Stomach (tissue), 9 donors: ENCODE measurements around the gene RPL13A. TPM values are rescaled to one million over a fixed set of nuclear protein-coding genes. Genes with fewer than 3 reads are reported as not detected.

Source experiments
- DNase-seq, 2 donors: peaks; one replicate each; pipeline versions ENCODE4 v3.0.0 to v3.0.0-alpha.2; 2013 to 2019
- H3K27ac ChIP-seq, 5 donors: fragments of 200-600 bp in 4 of 5; sonication (generic) in 4 of 5; one replicate each; pipeline ENCODE4 v1.5.1; 2013 to 2019; ENCODE audit warnings: mild to moderate bottlenecking in 1 of 5, moderate library complexity in 1 of 5
- H3K27me3 ChIP-seq, 3 donors: fragments of 200-600 bp; sonication (generic); one replicate each; pipeline ENCODE4 v1.5.1; 2017 to 2019; ENCODE audit warnings: mixed run types in 1 of 3
- H3K36me3 ChIP-seq, 4 donors: fragments of 200-600 bp; sonication (generic); 1 replicate in 3 of 4; 2 replicates in 1 of 4; pipeline ENCODE4 v1.5.1; 2016 to 2019
- H3K4me1 ChIP-seq, 4 donors: fragments of 200-600 bp; sonication (generic); one replicate each; pipeline ENCODE4 v1.5.1; 2016 to 2019
- H3K4me3 ChIP-seq, 4 donors: fragments of 200-600 bp; sonication (generic) in 3 of 4; one replicate each; pipeline ENCODE4 v1.5.1; 2016 to 2019; ENCODE audit warnings: mild to moderate bottlenecking in 1 of 4
- H3K9me3 ChIP-seq, 4 donors: fragments of 200-600 bp; sonication (generic); one replicate each; pipeline ENCODE4 v1.5.1; 2016 to 2019
- CTCF ChIP-seq, 7 experiments: fragments of 450-650 bp in 4 of 7; fragments of 200-600 bp in 3 of 7; sonication (generic) in 3 of 7; IDR thresholded peaks; one replicate each; pipeline ENCODE4 v1.5.1; 2016 to 2019; ENCODE audit warnings: antibody characterized with exemption in 7 of 7, control low read depth in 2 of 7, mild to moderate bottlenecking in 1 of 7
- EP300 ChIP-seq: sonication (generic); formaldehyde crosslinking; IDR thresholded peaks from one replicate; pipeline ENCODE4 v1.6.1; 2017; ENCODE audit warnings: antibody characterized with exemption
- POLR2A ChIP-seq, 4 donors: fragments of 450-650 bp; IDR thresholded peaks; one replicate each; pipeline ENCODE4 v1.6.1; 2016; ENCODE audit warnings: antibody characterized with exemption in 4 of 4, control low read depth in 2 of 4, mild to moderate bottlenecking in 1 of 4, moderate library complexity in 1 of 4
- POLR2AphosphoS5 ChIP-seq, 3 donors: sonication (generic); formaldehyde crosslinking; IDR thresholded peaks; one replicate each; pipeline ENCODE4 v1.6.1; 2016; ENCODE audit warnings: antibody characterized with exemption in 3 of 3
- WGBS, 5 donors: extraction: QIAGEN DNeasy Blood & Tissue Kit in 3 of 5; methylation state at CpG; one replicate each; pipeline versions ENCODE4 v1.1.5 to v1.1.7; 2013 to 2018; 5-methylcytosine and 5-hydroxymethylcytosine counted together
- intact Hi-C: fragments of 100-400 bp; cut with DNase I; formaldehyde crosslinking; loops from one replicate; pipeline ENCODE4 v1.15.1; 2023; ENCODE audit warnings: low total_unique reads
- polyA plus RNA-seq, 3 donors: library from polyadenylated mRNA; stranded (reverse); fragments of 200-250 nt; gene quantifications; one replicate each; pipeline ENCODE4 v1.2.3, GENCODE V29; 2013
- total RNA-seq, 5 donors: library from RNA; depleted of rRNA; stranded (reverse); fragments of >200 nt; gene quantifications; one replicate each; pipeline versions ENCODE4 v1.1.0 to v1.2.3, GENCODE V29; 2014 to 2016
- donor health status: healthy with polysubstance abuse.
- donor health status: Bipolar disorder and iron deficiency.
- donor health status: healthy.

RPL13A gene
- total and polyA plus RNA-seq, 8 donors: 2,540 to 5,817 (median 3,195) TPM

GRCh38 chr19:49465371-49465770 is 22.0 kb upstream of the RPL13A start:
- no peak for TF ChIP-seq POLR2A (IDR thresholded peaks at IDR 0.05)
- WGBS, 5 donors: 88 to 100% (median 92%) methylated on average over 2 to 3 of the region's 3 CpGs
- no peak overlapping the region for H3K27ac ChIP-seq
- no peaks in the 10 kb centered on the region for H3K9me3 ChIP-seq
- H3K4me3 ChIP-seq: no peak overlapping the region
- peaks cover 10 to 80% (median 69%) of the 10 kb centered on the region in 4 donors for H3K36me3 ChIP-seq
- H3K4me1 ChIP-seq: peaks cover 0 to 21% (median 10%) of the 10 kb centered on the region in 4 donors
- intact Hi-C loops: no loop called here
- no peak for DNase-seq
- no peaks in the 10 kb centered on the region for H3K27me3 ChIP-seq

GRCh38 chr19:49468199-49468598 is 19.2 kb upstream of the RPL13A start:
- 76 to 87% (median 86%) methylated on average over 10 to 19 of the region's 19 CpGs for WGBS, 5 donors
- Histone ChIP-seq H3K4me3 (no peak overlapping the region), H3K9me3 (no peaks in the 10 kb centered on the region), H3K4me1 (peaks cover 0 to 26% (median 15%) of the 10 kb centered on the region in 4 donors), H3K27ac (peak overlapping the region; percentile 1 to 74 (median 69)), H3K36me3 (peaks cover 10 to 64% (median 51%) of the 10 kb centered on the region in 4 donors), H3K27me3 (no peaks in the 10 kb centered on the region)
- TF ChIP-seq POLR2AphosphoS5 (IDR thresholded peaks at IDR 0.05) (no peak), EP300 (no peak), POLR2A (IDR thresholded peaks at IDR 0.05) (no peak), CTCF (IDR thresholded peaks at IDR 0.05) (no peak)
- peak in 1 of 2 donors; percentile 46 for DNase-seq
- intact Hi-C loops: no loop called here

- intact Hi-C loops: no loop called here
- no peaks in the 10 kb centered on the region for H3K9me3 ChIP-seq
- H3K36me3 ChIP-seq: peaks cover 10 to 60% (median 48%) of the 10 kb centered on the region in 4 donors
- TF ChIP-seq EP300: no peak
- peak in 2 of 3 donors; percentile 14 to 42 for TF ChIP-seq POLR2AphosphoS5 (IDR thresholded peaks at IDR 0.05)
- peak; percentile 56 to 94 for DNase-seq
- WGBS, 5 donors: 49 to 59% (median 52%) methylated on average over 15 of the region's 15 CpGs
- no peak overlapping the region for H3K4me3 ChIP-seq
- H3K27me3 ChIP-seq: no peaks in the 10 kb centered on the region
- H3K4me1 ChIP-seq: peaks cover 6 to 33% (median 22%) of the 10 kb centered on the region in 4 donors
- peak overlapping the region; percentile 1 to 74 (median 69) for H3K27ac ChIP-seq
Observed at GRCh38 chr19:49468746-49469447, 18.5 kb upstream of the RPL13A start.

DNA sequence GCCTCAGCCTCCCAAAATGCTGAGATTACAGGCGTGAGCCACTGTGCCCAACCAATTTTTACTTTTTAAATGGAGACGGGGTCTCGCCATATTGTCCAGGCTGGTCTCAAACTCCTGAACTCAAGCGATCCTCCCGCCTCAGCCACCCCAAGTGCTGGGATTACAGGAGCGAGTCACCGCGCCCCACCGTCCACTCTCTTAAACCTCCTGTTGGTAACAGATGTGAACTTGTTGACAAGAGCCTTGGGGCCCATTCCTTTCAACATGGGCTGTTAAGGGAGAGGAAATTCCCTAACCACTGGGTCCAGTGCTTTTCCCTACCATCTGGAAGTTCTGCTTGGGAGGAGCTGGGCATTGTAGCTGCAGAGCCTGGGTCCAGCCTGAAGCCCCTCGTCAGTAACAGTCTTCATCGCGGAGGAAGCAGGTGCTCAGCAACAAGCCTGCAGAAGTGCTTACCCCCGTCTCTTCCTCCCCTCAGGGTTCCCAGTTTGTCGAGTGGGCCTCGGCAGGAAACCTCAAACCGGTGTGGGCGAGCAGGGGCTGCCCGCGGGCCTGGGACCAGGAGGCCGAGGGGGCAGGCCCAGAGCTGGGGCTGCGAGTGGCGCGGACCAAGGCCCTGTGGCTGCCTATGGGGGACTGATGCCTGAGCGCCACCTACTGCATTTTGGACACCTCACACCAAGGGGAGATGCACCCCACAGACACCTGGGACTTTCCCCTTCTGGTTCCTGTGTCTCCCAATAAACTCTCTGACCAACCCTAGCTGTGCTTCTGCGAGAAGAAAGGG is 17.4 kb upstream of the RPL13A start:
- peak; percentile 40 to 71 for DNase-seq
- Histone ChIP-seq H3K9me3 (no peaks in the 10 kb centered on the region), H3K27me3 (no peaks in the 10 kb centered on the region), H3K4me3 (no peak overlapping the region), H3K4me1 (peaks cover 6 to 42% (median 31%) of the 10 kb centered on the region in 4 donors), H3K36me3 (peaks cover 0 to 49% (median 37%) of the 10 kb centered on the region in 4 donors), H3K27ac (peak overlapping the region; percentile 19 to 74 (median 69))
- WGBS, 5 donors: 67 to 84% (median 73%) methylated on average over 19 to 25 of the region's 25 CpGs
- intact Hi-C loops: no loop called here
- no peak for TF ChIP-seq EP300
- TF ChIP-seq POLR2A (IDR thresholded peaks at IDR 0.05): no peak
- TF ChIP-seq CTCF (IDR thresholded peaks at IDR 0.05): no peak
- TF ChIP-seq POLR2AphosphoS5 (IDR thresholded peaks at IDR 0.05): no peak

DNA sequence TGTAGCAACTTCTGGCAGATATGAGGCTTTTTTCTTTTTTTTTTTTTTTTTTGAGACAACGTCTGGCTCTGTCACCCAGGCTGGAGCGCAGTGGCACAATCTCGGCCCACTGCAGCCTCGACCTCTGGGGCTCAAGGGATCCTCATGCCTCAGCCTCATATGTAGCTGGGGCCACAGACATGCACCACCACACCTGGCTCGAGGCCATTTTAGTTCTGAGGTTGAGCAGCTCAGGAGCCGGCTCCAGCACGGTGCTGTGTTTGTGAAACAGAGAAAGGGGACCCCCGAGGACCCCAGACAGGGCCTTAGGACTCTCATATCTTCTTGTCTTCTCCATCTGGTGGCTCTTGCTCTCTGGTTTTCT is 16.8 kb upstream of the RPL13A start:
- H3K27me3 ChIP-seq: no peaks in the 10 kb centered on the region
- H3K4me1 ChIP-seq: peaks cover 6 to 48% (median 37%) of the 10 kb centered on the region in 4 donors
- intact Hi-C loops: no loop called here
- H3K9me3 ChIP-seq: no peaks in the 10 kb centered on the region
- TF ChIP-seq EP300 (no peak), POLR2A (IDR thresholded peaks at IDR 0.05) (no peak), CTCF (IDR thresholded peaks at IDR 0.05) (no peak), POLR2AphosphoS5 (IDR thresholded peaks at IDR 0.05) (no peak)
- H3K36me3 ChIP-seq: peaks cover 0 to 43% (median 31%) of the 10 kb centered on the region in 4 donors
- H3K27ac ChIP-seq: peak overlapping the region in 2 of 5 donors; percentile 69
- 70 to 78% (median 76%) methylated on average over 6 to 8 of the region's 8 CpGs for WGBS, 5 donors
- peak in 1 of 2 donors; percentile 17 for DNase-seq
- no peak overlapping the region for H3K4me3 ChIP-seq
